Gastroesophageal sphincter (tissue), 3 donors: ENCODE results near the gene CTNND2.

ENCODE experiments used
- POLR2A ChIP-seq, 2 donors: fragments of 450-650 bp; IDR thresholded peaks; one replicate each; pipeline ENCODE4 v1.6.1; 2017; ENCODE audit warnings: antibody characterized with exemption in 2 of 2, mild to moderate bottlenecking in 2 of 2, moderate library complexity in 1 of 2
- POLR2AphosphoS5 ChIP-seq: sonication (generic); formaldehyde crosslinking; IDR thresholded peaks from one replicate; pipeline ENCODE4 v1.6.1; 2017; ENCODE audit warnings: antibody characterized with exemption
- TF ChIP-seq, protein P1 (sequence below), 4 experiments: fragments of 200-600 bp in 2 of 4; fragments of 450-650 bp in 2 of 4; sonication (generic) in 1 of 4; IDR thresholded peaks; one replicate each; pipeline ENCODE4 v1.5.1; 2017 to 2019; ENCODE audit warnings: antibody characterized with exemption in 4 of 4, mild to moderate bottlenecking in 2 of 4, moderate library complexity in 2 of 4

DNA sequence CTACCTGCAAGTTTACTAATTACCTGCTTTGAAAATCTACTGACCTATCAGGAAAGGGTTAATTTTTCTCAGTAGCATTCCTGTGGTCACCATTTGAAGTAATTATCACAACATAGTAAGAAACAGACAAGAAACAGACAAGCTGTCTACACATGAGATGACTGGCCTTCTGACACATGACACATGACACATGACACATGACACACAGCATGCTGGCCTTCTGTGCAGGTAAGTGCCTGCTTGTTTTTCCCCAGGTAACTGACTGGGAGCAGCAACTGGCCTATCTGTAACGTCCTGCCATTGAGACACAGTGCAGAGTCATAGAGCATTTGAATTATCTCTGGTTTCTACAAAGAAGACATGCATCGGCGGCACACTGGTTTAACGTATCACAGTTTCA, 222.4 kb downstream of the CTNND2 start:
- TF ChIP-seq, protein P1, sequence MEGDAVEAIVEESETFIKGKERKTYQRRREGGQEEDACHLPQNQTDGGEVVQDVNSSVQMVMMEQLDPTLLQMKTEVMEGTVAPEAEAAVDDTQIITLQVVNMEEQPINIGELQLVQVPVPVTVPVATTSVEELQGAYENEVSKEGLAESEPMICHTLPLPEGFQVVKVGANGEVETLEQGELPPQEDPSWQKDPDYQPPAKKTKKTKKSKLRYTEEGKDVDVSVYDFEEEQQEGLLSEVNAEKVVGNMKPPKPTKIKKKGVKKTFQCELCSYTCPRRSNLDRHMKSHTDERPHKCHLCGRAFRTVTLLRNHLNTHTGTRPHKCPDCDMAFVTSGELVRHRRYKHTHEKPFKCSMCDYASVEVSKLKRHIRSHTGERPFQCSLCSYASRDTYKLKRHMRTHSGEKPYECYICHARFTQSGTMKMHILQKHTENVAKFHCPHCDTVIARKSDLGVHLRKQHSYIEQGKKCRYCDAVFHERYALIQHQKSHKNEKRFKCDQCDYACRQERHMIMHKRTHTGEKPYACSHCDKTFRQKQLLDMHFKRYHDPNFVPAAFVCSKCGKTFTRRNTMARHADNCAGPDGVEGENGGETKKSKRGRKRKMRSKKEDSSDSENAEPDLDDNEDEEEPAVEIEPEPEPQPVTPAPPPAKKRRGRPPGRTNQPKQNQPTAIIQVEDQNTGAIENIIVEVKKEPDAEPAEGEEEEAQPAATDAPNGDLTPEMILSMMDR (IDR thresholded peaks at IDR 0.05) = no peak
- TF ChIP-seq POLR2AphosphoS5 (no peak), POLR2A (IDR thresholded peaks at IDR 0.05) (no peak)
